K562 (cell line): Measurements from ENCODE around the gene SCIN. TPM values are rescaled to one million over a fixed set of nuclear protein-coding genes. Genes with fewer than 3 reads are reported as not detected.

Experiments used
- CBX5 ChIP-seq: IDR thresholded peaks from 2 replicates; pipeline ENCODE4 v1.6.1; 2014; ENCODE audit warnings: low read depth, borderline replicate concordance
- DEAF1 ChIP-seq: fragments of 450-650 bp; formaldehyde crosslinking; IDR thresholded peaks from 2 replicates; pipeline ENCODE4 v1.4.0; 2020; ENCODE audit warnings: mild to moderate bottlenecking, moderate library complexity
- ESRRA ChIP-seq: fragments of 450-650 bp; IDR thresholded peaks from 2 replicates; pipeline ENCODE4 v1.6.1; 2014; ENCODE audit warnings: low read depth, mild to moderate bottlenecking, moderate library complexity, borderline replicate concordance
- FOXK2 ChIP-seq, 2 experiments: fragments of 450-650 bp; IDR thresholded peaks in 1 of 2; conservative IDR thresholded peaks in 1 of 2; 2 replicates each; pipeline ENCODE4 v1.6.1; 2016; ENCODE audit warnings: low read depth in 2 of 2, mild to moderate bottlenecking in 1 of 2
- HDAC1 ChIP-seq, 2 experiments: fragments of 450-650 bp; IDR thresholded peaks; 2 replicates each; pipeline ENCODE4 v1.6.1; 2016 to 2017; ENCODE audit warnings: inconsistent platforms in 1 of 2, mild to moderate bottlenecking in 1 of 2, moderate library complexity in 1 of 2
- HDAC6 ChIP-seq: IDR thresholded peaks from 2 replicates; pipeline ENCODE4 v1.6.1; 2012; ENCODE audit warnings: low read depth, mild to moderate bottlenecking, control low read depth, inconsistent platforms, low read length, moderate library complexity
- HNRNPLL ChIP-seq: fragments of 200-400 bp; formaldehyde crosslinking; IDR thresholded peaks from 2 replicates; pipeline ENCODE4 v1.6.1; 2017; ENCODE audit warnings: low read length, low read depth, mild to moderate bottlenecking; ENCODE audit not compliant: poor library complexity, severe bottlenecking
- JUN ChIP-seq, 2 experiments: sonication (generic) in 1 of 2; formaldehyde crosslinking in 1 of 2; IDR thresholded peaks; 2 replicates each; pipeline versions ENCODE4 v1.6.1 to v1.8.0; 2012 to 2022; ENCODE audit warnings: borderline replicate concordance in 2 of 2, mild to moderate bottlenecking in 2 of 2, improper control_type of control experiment in 1 of 2, low read depth in 1 of 2, low read length in 1 of 2, missing genetic modification reagents in 1 of 2
- NBN ChIP-seq: fragments of 450-650 bp; IDR thresholded peaks from 2 replicates; pipeline ENCODE4 v1.6.1; 2016; ENCODE audit warnings: low read depth, mild to moderate bottlenecking
- NELFE ChIP-seq: IDR thresholded peaks from 2 replicates; pipeline ENCODE4 v1.6.1; 2011; ENCODE audit warnings: mild to moderate bottlenecking; ENCODE audit not compliant: insufficient read depth, insufficient read length
- RREB1 ChIP-seq: fragments of 250-450 bp; sonication (Bioruptor Pico); IDR thresholded peaks from 2 replicates; pipeline ENCODE4 v1.4.0; 2020
- RUNX1 ChIP-seq: sonication (generic); IDR thresholded peaks from 2 replicates; pipeline ENCODE4 v1.6.1; 2016; ENCODE audit warnings: antibody characterized with exemption, low read depth
- SMARCE1 ChIP-seq: fragments of 450-650 bp; IDR thresholded peaks from 2 replicates; pipeline ENCODE4 v1.7.1; 2016; ENCODE audit warnings: mild to moderate bottlenecking
- SP2 ChIP-seq: IDR thresholded peaks from 2 replicates; pipeline ENCODE4 v1.6.1; 2011; ENCODE audit warnings: mild to moderate bottlenecking, low read depth, low read length, moderate library complexity; ENCODE audit not compliant: poor library complexity, severe bottlenecking; ENCODE audit errors: extremely low read depth
- TAF9B ChIP-seq: fragments of 450-650 bp; IDR thresholded peaks from 2 replicates; pipeline ENCODE4 v1.6.1; 2018; ENCODE audit warnings: mild to moderate bottlenecking; ENCODE audit not compliant: partially characterized antibody
- THRAP3 ChIP-seq: fragments of 450-650 bp; IDR thresholded peaks from 2 replicates; pipeline ENCODE4 v1.6.1; 2016; ENCODE audit warnings: mild to moderate bottlenecking, inconsistent platforms, borderline replicate concordance
- polyA plus RNA-seq, 8 experiments: library from polyadenylated mRNA; depleted of rRNA in 4 of 8; stranded (reverse) in 5 of 8; unstranded in 3 of 8; fragments of >200 nt; fragmentation: Nextera tagmentation in 2 of 8; fragmentation: Illumina TruSeq in 1 of 8; extraction: Ambion mirVana in 2 of 8; extraction: Trizol in 1 of 8; gene quantifications; 2 replicates each; pipeline versions ENCODE4 v1.2.1 to v1.2.3, GENCODE V29; 2011 to 2014; ENCODE audit warnings: inconsistent platforms in 1 of 8, missing spikeins in 1 of 8
- total RNA-seq, 7 experiments: library from RNA; depleted of rRNA in 6 of 7; stranded (reverse); fragments of >200 nt in 6 of 7; fragmentation: Illumina TruSeq in 2 of 7; extraction: Trizol in 2 of 7; gene quantifications; 2 replicates each; pipeline versions ENCODE4 v1.2.1 to v1.2.3, GENCODE V29; 2011 to 2021; ENCODE audit warnings: low replicate concordance in 1 of 7
- TF ChIP-seq, protein P1 (sequence below), 2 experiments: fragments of 250-450 bp in 1 of 2; fragments of 450-650 bp in 1 of 2; sonication (Bioruptor Pico) in 1 of 2; IDR thresholded peaks; 2 replicates each; pipeline versions ENCODE4 v1.6.1 to v1.8.0; 2016 to 2021; ENCODE audit warnings: mild to moderate bottlenecking in 2 of 2, moderate library complexity in 2 of 2, missing compliant biosample characterization in 1 of 2, missing genetic modification characterization in 1 of 2
- TF ChIP-seq, protein P2 (sequence below): fragments of 250-450 bp; sonication (Bioruptor Pico); IDR thresholded peaks from 2 replicates; pipeline ENCODE4 v1.8.0; 2021; ENCODE audit warnings: borderline replicate concordance, mild to moderate bottlenecking, moderate library complexity; ENCODE audit not compliant: poor library complexity, severe bottlenecking

Gene SCIN
- total and polyA plus RNA-seq, 9 of the 15 experiments (the other 6 are each of a cell fraction or from before 2014, with no cell fraction given), result 0.67 to 18.2 (median 10.6) TPM

GRCh38 chr7:12687718-12688171 lies 117.2 kb downstream of the SCIN start (continued):
- TF ChIP-seq RREB1 (CRISPR knock-in tag) (no peak), FOXK2 (conservative IDR thresholded peaks at IDR 0.05 in 1 of 2, IDR thresholded peaks at IDR 0.05 in 1 of 2; ENCODE audit: low read depth in 2 of 2) (0 out of 4 replicates have a peak, but pooled peaks have one; percentile 15 to 25), NELFE (no peak), CBX5 (no peak), THRAP3 (peak; percentile 90; the same call in 1 of the 2 replicates), DEAF1 (CRISPR knock-in tag) (no peak), ESRRA (no peak), NBN (peak; percentile 73; the same call in 1 of the 2 replicates), JUN (IDR thresholded peaks at IDR 0.05; ENCODE audit: borderline replicate concordance, low read depth, low read length) (no peak), JUN (CRISPR knock-in tag; IDR thresholded peaks at IDR 0.05; ENCODE audit: borderline replicate concordance) (no peak), HDAC6 (no peak), HNRNPLL (no peak), TAF9B (peak; percentile 64), RUNX1 (no peak), SMARCE1 (peak; percentile 64), HDAC1 (IDR thresholded peaks at IDR 0.05) (peak; percentile 72 to 90; a peak in 2 of 4 replicates), SP2 (no peak)
- TF ChIP-seq, protein P1, sequence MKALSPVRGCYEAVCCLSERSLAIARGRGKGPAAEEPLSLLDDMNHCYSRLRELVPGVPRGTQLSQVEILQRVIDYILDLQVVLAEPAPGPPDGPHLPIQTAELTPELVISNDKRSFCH (CRISPR knock-in tag; IDR thresholded peaks at IDR 0.05), result no peak
- TF ChIP-seq, protein P1 (tag; IDR thresholded peaks at IDR 0.05), result no peak
- TF ChIP-seq, protein P2, sequence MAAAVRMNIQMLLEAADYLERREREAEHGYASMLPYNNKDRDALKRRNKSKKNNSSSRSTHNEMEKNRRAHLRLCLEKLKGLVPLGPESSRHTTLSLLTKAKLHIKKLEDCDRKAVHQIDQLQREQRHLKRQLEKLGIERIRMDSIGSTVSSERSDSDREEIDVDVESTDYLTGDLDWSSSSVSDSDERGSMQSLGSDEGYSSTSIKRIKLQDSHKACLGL (CRISPR knock-in tag), result no peak
